GM11168 (cell line): ENCODE results near the gene TBCA.
"Not testable (repeated sequence)": the region's sequence is repeated elsewhere in the genome, so short reads cannot be mapped to it uniquely, and the experiment has no call there.

ENCODE experiments used
- in situ Hi-C: fragments of 300-500 bp; cut with MboI; formaldehyde crosslinking; loops from one replicate; pipeline ENCODE4 v1.12.0; 2022; ENCODE audit warnings: low sequenced_read_pairs; ENCODE audit not compliant: unreplicated experiment

Gene TBCA

DNA sequence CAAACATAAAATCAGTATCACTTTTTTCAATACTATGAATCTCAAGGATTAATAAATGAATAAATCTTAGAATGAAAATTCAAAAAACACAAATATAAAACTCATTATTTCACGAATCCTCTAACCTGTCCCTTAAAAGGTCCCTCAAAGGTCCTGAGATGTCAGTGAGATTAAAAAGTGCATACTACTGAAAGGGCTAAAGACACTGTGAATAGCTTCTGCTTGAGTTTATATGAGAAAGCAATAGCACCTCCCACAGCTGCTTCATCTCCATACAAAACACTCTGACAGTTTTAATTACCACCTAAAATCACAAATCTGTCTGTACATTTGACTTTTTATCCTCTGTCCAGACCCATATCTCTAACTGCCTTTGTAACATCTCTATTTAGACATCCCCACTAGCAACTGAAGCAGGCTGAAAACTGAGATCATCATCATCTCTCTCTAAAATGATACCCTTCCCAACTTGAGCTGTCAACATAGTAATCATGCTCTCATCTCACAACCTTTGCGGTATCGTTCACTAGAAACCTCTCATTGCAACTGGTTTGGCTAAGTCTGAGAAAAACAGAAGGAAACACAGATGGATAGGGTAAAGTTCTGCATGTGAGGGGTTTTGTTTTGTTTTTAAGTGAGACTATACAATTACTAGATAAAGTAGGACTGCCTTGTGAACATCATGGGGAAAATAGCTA, 56.3 kb downstream of the TBCA start:
- in situ Hi-C loops, result no loop called here

DNA sequence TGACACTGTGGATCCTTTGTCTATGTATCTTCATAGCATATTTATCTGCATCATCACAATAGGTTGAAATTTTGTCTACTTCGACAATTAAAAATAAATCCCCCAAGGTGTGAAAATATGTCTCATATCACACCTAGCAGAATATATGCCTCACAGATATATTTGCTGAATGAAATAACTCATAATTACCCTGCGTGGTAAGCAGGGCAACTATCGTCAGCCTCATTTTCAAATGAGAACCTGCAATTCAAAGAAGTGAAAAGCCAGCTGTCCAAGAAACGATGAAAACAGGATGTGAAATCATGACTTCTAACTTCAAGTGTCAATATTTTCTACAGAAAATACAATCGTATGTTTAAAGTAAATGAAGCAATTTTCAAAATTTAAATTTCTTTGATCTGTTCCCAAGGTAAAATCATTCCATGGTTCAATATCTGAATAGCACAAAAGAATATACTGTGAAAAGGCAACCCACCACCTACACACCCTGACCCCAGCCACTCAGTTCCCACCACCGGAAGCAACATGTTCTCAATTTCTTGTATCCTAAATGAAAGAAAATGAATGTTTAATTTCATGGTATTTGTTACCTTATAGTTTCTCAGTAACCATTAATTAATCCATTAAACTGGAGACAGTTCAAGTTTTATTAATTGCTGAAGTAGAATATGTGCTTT, 57.1 kb downstream of the TBCA start:
- in situ Hi-C loops, result no loop called here

DNA sequence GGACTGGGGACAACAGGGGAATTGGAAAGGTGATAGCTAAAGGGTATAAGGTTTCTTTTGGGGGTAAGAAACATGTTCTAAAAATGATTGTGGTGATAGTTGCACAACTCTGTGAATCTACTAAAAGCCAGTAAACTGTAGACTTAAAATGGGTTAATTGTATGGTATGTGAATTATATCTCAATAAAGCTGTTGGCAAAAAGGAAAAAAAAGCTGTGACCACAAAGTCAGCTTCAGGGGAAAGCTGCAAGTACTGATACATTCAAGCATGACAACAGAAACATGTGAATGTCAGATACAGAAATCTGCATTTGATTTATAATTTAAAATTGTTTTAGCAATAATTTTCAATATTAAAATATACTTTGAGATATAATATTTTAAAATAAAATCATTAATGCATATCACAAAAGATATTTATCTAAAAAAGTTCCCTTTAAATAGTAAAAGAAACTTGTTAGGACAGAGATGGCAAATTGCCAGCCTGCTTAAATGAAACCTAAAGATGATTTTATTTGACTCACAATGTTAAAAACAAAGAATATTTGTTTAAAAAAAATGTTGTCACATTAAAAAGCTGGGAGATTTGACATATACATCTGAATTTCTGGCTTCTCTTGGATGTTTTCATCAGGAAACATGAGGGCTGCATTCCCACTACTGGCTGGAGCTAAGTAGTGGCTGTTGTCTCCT, 66.0 kb downstream of the TBCA start:
- in situ Hi-C loops, result no loop called here

DNA sequence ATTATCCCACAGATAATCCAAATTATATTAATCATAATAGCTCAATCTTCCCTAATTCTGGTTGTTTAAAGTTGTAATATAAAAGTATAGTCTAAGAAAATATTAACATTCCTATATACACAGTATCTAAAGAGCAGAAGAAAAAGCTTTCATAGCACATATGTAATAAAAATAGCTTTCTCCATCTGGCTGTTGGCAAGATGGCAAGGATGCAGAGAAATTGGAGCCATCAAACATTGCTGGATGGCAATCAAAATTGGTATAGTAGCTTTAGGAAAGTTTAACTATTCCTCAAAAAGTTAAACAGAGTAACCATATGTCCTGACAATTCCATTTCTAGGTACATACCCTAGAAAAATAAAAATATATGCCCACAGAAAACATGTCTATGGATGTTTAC, 66.8 kb downstream of the TBCA start:
- in situ Hi-C loops, result no loop called here

DNA sequence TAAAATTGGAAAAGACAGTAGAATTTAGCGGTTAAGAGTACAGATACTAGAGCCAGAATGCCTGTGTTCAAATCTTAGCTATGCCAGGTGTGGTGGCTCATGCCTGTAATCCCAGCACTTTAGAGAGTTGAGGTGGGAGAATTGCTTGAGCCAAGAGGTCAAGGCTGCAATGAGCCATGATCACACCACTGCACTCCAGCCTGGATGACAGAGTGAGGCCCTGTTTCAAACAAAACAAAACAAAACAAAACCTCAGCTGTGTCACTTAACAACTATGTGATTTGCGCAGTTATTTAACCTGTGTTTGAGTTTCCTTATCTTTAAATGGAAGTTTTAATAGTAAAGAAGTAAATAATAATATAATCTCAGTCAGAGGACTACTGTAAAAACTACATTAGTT, 68.3 kb downstream of the TBCA start:
- in situ Hi-C loops, result no loop called here

DNA sequence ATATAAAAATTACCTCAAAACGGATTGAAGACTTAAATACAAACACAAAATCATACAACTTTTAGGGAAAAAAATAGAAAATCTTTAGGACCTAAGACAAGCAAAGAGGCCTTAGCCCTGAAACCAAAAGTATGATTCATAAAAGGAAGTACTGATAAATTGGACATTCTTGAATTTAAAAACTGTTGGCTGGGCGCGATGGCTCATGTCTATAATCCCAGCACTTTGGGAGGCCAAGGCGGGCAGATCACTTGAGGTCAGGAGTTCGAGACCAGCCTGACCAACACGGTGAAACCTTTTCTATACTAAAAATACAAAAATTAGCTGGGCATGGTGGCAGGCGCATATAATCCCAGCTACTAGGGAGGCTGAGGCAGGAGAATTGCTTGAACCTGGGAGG, 76.6 kb downstream of the TBCA start:
- in situ Hi-C loops, result not testable (repeated sequence)

DNA sequence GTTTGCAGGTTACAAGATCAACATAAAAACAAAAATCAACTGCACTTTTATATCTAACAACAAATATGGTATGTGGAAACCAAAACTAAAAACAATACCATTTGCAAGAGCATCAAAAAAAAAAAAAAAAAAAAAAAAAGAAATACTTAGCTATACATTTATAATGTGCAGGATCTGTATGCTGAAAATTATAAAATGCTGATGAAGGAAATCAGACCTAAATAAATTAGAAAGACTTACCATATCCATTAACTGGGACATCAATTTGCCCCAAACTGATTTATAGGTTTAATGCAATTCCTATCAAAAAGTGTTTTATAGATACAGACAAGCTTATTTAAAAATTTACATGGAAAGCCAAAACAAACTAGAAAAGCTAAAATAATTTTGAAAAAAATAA, 77.2 kb downstream of the TBCA start:
- in situ Hi-C loops, result no loop called here

DNA sequence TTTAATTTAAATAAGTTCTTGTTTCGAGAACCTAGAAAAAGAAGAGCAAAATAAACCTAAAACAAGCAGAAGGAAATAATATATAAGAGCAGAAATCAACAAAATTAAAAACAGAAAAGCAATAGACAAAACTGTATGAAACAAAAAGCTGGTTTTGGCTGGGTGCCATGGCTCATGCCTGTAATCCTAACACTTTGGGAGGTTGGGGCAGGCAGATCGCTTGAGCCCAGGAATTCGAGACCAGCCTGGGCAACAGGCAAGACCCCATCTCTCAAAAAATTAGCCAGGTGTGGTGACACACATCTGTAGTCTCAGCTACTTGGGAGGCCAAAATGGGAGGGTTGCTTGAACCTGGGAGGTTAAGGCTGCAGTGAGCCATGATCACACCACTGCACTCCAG, 78.4 kb downstream of the TBCA start:
- in situ Hi-C loops, result no loop called here

DNA sequence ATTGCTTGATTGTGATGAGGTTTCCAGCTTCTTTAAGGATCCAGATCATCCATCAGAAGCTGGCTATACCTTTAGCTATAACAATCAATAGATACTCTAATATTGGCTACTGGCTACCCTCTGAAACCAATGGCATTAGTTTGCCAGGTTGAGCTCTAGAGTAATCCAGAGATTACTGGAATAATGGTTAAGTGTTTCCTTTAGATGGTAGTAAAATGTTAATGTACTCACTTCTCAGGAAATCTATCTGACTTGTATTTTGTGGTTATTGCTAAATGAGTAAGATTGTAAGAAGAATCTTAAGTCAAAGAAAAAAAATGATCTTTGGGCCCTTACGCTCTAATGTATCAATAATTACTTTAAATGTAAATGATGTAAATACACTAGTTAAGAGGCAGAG, 80.0 kb downstream of the TBCA start:
- in situ Hi-C loops, result no loop called here

DNA sequence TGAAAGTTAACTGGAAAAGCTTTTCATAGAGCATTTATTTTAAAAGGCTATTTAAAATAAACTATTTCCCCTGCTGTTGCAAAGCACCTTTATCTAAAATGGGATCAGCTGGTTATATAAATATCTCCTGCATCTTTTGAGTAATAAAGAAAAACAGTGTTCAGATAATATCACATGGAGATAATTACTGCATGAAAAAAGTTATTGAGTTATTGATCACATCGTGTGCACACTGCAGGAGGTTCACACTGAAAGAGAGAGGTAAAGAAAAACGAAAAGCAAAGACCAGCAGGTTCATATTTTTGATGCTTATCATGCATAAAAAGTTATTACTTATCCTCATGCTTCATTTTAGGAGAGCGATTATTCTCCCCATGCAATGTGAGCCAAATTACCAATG, 82.2 kb downstream of the TBCA start:
- in situ Hi-C loops, result no loop called here

DNA sequence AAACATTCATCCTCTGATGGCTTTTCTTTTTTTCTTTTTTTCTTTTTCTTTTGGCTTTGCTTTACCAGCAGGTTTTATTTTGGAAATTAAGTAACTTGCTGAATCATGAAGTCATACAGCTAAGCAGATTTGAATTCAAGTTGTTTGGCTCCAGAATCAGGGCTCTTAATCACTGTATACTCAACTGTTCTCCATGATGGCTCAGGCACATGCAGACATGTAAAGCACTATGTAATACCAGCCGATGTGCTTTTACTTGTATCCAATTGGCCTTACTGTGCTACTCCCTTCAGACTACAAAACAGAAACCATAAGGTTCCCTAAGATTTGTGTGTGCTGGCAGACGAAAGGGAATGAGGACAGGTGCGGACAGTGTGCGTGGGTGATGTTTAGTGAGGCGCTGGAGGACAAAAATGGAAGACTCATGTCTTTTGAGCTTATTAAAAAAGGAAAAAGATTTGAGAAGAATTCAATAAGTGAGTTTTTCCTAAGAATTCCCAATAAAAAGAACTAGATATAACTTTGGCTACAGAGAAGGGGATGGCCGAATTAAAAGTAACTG, 92.9 kb downstream of the TBCA start:
- in situ Hi-C loops, result no loop called here

DNA sequence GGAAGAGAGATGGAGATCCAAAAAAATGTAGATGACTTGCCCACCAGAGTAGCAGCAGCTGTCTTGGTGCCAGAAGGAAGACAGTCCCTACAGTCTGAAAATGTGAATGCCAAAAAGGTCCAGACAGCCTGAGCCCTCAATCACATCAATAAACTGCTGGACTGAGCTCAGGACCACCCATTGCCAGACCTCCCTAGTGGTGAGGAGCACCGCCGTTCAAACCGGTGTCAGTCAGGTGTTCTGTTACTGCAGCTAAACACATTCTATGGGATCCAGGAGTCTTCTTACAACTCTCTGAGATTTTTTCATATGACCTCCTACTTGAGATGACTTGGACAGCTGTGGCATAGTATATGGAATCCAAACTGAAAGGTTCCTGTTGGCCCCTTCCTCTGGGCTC, 105.6 kb downstream of the TBCA start:
- in situ Hi-C loops, result no loop called here

DNA sequence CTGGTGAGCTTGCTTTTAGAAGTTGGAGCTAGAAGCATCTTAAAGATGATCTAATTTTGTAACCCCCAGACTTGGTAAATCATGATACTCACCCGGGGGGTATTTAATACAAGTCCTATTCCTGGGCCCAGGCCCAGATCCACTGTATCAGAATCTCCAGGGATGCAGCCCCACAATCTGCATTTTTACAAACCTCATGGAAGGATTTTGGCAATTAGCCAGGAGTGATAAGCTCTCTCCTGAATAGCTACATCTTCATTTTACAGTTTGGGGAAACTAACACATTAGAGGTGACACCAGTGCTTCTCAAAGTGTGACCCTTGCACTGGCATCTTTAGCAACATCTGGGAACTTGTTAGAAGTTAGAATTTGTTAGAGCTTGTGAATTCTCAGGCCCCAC, 106.5 kb downstream of the TBCA start:
- in situ Hi-C loops, result no loop called here

DNA sequence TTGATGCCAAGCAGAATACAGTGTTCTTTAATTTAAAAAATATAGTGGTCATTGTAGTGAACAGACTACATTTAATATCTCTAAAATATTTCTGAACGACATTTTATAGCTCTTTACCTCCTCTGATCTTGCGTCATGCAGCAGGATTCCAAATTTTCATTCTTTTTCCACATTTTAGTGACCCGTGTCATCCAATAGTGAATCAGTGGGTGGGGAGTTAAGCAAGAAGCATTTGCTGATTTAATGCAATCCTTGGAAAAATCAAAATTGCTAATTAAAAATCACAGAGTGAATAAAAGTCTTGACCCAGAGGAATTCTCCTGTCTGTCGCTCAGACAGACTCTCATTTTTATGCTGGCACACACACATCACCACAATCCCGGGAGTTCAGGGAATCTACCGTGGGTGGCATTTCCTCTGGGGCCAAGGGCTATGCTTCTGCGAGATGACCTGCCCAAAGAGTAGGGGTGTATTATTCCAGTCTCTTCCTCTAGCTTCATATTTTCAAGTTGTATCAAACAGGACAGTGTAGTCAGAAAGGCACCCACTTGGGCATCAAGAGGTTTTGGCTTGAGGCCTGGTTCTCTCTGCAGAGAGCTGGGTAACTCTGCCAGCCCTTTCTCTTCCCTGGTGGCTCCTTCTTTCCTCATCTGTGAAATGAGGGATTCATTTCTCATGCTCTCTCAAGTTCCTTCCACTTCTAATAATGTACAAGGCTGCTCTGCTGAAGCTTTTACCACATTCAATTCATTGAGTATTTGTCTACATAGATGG, 112.9 kb downstream of the TBCA start:
- in situ Hi-C loops, result no loop called here

DNA sequence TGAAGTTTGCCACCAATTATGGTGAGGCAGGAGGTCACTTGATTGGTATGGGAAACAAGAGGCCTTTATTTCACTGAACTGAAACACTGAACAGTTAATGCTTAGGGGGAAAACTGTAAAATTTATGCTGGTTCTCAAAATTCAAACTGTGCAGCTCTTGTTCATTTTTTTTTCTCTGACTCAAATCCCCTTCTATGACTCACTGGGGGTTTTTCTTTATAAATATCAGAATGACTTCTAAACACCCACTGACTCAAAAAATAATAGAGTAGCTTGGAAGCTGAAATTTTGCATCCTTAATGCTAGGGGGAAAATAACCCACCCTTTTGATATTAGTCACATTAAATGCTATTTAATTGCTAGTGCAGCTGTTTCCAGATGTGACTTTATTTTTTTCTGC, 113.5 kb downstream of the TBCA start:
- in situ Hi-C loops, result no loop called here

DNA sequence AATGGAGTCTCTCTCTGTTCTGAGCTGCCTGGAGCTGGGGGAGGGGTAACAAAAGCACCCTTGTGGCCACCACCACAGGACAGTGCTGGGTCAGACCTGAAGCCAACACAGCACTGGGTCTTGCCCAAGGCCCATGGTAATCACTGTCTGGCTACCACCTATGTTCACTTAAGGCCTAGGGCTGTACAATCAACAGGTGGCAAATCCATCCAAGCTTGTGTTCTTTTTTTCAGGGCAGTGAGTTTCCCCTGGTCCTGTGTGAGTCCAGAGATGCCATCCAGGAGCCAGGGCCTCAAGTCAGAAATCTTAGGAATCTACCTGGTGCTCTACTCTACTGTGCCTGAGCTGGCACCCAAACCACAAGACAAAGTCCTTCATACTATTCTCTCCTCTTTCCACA, 117.5 kb downstream of the TBCA start:
- in situ Hi-C loops, result no loop called here

DNA sequence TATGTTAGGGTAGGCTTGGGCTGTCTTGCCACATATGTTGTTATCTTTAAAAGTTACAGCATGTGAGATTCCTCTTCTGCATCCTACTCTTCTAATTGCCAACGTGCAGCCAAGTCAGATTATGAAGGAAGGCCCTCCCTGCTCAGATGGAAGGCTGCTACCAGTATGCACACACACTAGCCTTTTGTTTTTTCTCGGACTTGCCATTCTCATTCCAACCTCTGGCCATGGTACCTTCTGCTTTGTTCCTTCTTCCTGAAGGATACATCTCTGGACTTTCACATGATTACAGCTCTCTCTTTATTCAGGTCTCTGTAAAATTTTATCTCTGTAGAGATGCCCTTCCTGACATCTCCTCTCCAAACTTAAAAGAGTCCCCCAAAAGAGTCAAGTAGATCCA, 124.8 kb downstream of the TBCA start:
- in situ Hi-C loops, result no loop called here

DNA sequence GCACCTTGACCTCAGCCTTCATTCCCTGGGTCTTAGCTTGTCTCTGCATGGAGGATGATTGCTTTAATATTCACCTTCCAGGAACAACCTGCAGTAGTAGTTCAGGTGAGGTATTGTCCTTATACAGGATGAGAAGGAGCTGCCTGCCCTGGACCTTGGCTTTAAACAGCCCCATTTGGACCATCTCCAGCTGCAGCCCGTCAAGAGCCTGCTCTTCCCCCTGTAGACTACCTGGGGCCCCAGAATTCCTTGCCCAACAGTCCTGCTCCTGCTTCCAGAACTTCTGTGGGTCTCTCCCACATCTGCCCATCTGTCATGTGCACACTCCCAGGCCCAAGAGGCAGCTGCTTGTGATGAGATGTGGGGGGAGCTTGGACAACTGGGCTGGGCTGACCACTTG, 125.5 kb downstream of the TBCA start:
- in situ Hi-C loops, result no loop called here

DNA sequence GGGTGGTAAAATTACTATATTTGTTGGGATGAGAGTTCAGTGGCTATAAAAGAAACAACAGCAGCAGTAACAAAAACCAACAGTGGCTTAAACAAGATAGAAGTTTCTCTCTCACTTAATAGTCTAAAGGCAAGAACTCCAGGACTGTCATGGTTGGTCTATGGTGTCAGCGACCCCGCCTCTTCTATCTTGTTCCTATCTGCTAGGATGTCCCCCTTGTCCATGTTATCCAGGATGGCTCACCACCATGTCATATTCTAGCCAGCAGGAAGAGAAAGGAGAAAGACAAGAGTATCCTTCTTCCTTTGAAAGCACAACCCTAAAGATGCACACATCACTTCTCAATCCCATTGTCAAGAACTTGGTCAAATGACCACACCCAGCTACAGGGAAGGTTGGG, 126.4 kb downstream of the TBCA start:
- in situ Hi-C loops, result loop anchor here (25.0 kb wide), 1 partner anchor 313 kb away; no protein-coding TSS in a partner anchor

DNA sequence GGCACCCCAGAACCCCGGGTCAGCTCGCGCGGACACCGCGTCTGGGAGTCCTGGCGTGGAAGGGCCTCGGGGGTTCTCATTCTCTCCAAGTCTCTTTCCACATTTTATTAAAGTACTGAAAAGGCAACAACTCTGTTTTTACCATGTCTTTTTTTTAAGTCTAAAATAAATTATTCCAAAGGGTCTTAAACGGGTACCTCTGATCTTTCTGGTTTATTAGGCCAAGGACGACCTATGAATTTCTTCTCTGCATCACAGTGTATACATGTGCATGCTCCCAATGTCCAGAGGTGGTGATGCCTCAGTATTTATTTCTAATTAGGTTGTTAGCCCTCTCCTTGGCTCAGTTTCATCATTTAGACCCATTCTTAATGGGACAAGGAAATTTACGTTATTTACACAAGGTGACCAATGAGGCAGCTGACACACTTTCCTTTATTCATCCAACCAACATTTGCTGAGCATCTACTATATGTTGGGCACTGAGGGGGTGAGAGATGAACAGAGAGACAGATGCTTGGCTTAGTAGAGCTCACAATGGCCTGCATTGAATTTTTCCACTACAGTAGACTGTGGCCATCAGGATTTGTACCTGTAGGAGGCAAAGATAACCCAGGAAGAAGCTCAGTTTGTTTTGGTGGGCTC, 130.0 kb downstream of the TBCA start:
- in situ Hi-C loops, result loop anchor here (25.0 kb wide), 1 partner anchor 316 kb away; no protein-coding TSS in a partner anchor
